Coronary artery (tissue), 2 donors: ENCODE measurements around the gene TIMP3.

Experiments
- DNase-seq: peaks from one replicate; pipeline ENCODE4 v3.0.0-alpha.2; 2017; ENCODE audit warnings: low spot score
- H3K27ac ChIP-seq, 2 donors: fragments of 200-600 bp; sonication (generic); one replicate each; pipeline ENCODE4 v1.5.1; 2016 to 2019
- H3K4me3 ChIP-seq: fragments of 200-600 bp; sonication (generic); 2 replicates; pipeline ENCODE4 v1.5.1; 2016; ENCODE audit warnings: mild to moderate bottlenecking, moderate library complexity
- CTCF ChIP-seq: fragments of 200-600 bp; sonication (generic); IDR thresholded peaks from one replicate; pipeline ENCODE4 v1.5.1; 2019; ENCODE audit warnings: antibody characterized with exemption

TIMP3 gene

GRCh38 chr22:32880893-32881596 lies 79.5 kb downstream of the TIMP3 start:
- no peak overlapping the region for H3K27ac ChIP-seq
- no peak for TF ChIP-seq CTCF
- no peak for DNase-seq

GRCh38 chr22:32882360-32882755 lies 80.9 kb downstream of the TIMP3 start:
- Histone ChIP-seq H3K4me3 (no peak overlapping the region), H3K27ac (no peak overlapping the region)
- no peak for DNase-seq
- TF ChIP-seq CTCF = no peak

More at GRCh38 chr22:32880893-32881596, 79.5 kb downstream of the TIMP3 start:
- H3K4me3 ChIP-seq = peak overlapping the region; percentile 22

GRCh38 chr22:32882774-32883530 lies 81.4 kb downstream of the TIMP3 start:
- no peak for TF ChIP-seq CTCF
- DNase-seq = no peak
- H3K4me3 ChIP-seq = no peak overlapping the region
- no peak overlapping the region for H3K27ac ChIP-seq

GRCh38 chr22:32887324-32887980 lies 85.9 kb downstream of the TIMP3 start:
- no peak for TF ChIP-seq CTCF
- peak overlapping the region in 1 of 2 donors; percentile 53 for H3K27ac ChIP-seq
- no peak for DNase-seq
- H3K4me3 ChIP-seq = no peak overlapping the region

- no peak for TF ChIP-seq CTCF
- H3K27ac ChIP-seq = peak overlapping the region in 1 of 2 donors; percentile 59
- no peak overlapping the region for H3K4me3 ChIP-seq
- DNase-seq = no peak
Measured at GRCh38 chr22:32888976-32889375, 87.5 kb downstream of the TIMP3 start.

GRCh38 chr22:32896891-32897290 lies 95.4 kb downstream of the TIMP3 start:
- no peak for TF ChIP-seq CTCF

More at GRCh38 chr22:32896891-32897290, 95.4 kb downstream of the TIMP3 start:
- no peak overlapping the region for H3K27ac ChIP-seq
- no peak overlapping the region for H3K4me3 ChIP-seq
- no peak for DNase-seq
